Measurements from ENCODE around the gene HPD.

HPD gene

DNA sequence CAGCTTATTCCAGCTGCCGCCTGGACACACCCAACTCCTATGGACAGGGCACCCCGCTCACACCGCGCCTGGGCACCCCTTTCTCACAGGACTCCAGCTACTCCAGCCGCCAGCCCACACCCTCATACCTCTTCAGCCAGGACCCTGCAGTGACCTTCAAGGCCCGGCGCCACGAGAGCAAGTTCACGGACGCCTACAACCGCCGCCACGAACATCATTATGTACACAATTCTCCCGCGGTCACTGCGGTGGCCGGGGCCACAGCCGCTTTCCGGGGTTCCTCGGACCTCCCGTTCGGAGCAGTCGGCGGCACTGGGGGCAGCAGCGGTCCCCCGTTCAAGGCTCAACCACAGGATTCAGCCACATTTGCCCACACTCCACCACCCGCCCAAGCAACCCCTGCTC lies 48.9 kb downstream of the HPD start:
- no peak for DNase-seq

DNA sequence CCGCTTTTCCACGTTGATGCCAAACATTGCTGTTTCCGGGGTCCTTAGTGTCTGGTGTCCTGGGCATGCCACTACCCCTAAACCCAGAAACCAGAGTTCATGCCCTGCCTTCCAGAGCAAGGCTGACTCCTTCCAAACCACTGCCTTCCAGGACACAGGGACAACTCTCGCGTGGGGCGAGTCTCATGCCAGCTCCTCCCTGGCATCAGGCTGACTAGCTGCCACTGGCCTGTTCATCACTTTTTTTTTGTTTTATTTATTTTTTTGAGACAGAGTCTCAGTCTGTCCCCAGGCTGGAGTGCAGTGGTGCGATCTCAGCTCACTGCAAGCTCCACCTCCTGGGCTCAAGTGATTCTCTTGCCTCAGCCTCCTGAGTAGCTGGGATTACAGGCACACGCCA lies 50.0 kb downstream of the HPD start:
- DNase-seq: no peak

DNA sequence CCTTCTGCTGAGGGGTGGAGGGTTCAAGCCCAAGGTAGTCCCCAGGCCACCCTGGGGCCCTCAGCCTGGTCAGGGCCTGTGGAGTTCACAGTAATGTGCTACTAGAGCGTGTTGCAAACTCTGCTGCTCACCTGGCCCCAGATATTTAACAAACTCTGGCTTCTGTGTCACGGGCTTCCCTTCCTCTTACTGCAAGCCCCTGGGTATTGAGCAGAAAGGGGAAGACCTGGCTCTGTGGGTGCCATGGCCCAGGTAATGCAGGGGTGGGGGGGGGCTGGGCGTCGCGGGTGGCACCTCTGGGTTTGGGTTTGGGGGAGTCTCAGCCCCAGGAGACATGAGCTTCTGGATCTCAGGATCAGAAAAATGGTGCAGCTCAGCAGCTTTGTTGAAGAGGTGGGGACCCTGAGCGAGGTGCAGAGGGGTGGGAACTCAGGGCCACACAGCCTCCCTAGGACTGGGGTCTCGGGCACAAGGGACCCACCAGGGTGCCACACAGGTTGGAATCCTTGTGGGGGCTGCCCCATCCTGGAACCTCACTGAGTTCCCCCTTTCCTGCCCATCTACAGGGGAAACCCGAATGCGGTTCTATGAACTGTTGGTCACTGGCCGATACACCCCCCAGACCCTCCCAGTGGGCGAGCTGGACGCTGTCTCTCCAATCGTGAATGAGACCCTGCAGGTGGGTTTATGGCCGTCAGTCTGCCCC lies 50.9 kb downstream of the HPD start:
- DNase-seq: no peak

DNA sequence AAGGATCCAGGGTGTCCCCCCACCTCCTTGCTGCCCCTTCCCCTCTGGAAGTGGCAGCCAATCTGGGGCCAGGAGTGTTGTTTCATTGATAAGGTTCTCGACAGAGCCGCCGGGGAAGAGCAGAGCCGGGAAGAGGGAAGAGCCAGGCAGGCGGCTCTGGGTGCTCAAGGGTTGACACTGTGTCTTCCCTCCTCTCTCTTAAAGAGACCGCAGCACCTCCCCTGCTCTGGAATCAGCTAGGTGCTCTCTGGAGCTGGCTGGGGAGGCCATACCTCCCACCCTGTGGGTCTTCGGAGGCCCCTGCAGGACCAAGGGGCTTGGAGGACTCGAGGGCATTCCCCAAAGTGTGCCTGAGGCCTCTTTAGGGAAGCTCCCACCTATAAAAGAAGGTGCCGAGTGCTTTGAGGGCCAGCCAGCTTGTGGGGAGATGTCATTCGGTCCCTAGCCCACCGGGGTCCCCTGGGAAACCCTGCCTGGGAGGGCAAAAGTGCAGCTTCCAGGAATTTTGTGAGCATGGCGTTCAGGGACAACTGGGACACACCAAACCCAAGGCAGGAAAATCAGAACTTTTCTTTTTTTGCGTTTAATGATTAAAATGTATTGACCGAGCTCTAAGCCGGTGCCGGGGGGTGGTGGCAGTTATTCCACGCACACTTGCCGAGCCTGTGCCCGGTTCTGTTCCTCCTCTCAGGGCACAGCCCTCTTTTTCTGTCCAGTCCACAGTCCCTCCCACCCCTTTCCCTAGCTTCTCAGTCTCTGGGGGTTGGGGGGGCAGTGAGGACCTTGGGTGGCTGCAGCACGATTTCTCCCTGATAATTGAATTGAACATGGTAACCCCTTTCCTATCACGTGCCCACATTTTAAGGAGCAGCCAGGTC lies 51.9 kb downstream of the HPD start:
- no peak for DNase-seq

DNA sequence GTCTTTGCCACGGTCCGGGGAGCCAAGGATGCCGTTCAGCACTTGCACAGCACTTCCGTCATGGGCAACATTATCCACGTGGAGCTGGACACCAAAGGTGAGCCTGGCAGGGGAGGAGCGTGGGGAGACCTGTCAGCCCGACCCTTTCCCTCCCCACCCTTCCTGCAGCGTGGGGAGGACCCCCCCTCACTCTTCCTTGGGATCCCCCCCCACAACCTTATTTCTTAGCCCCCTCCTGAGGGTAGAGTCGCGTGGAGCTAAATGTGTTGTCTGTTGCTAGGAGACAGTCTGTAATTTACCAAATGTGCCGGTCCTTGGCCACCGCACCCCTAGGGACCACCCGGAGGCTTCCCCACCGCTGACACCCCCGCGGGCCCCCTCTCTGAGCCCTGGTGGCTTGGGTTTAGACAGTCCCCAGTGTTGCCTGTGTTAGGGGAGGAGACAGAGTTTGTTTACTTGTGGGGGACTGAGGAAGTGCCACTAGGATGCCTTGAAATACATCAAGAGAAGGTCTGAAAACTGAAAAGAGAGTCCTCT lies 52.6 kb downstream of the HPD start:
- no peak for DNase-seq

DNA sequence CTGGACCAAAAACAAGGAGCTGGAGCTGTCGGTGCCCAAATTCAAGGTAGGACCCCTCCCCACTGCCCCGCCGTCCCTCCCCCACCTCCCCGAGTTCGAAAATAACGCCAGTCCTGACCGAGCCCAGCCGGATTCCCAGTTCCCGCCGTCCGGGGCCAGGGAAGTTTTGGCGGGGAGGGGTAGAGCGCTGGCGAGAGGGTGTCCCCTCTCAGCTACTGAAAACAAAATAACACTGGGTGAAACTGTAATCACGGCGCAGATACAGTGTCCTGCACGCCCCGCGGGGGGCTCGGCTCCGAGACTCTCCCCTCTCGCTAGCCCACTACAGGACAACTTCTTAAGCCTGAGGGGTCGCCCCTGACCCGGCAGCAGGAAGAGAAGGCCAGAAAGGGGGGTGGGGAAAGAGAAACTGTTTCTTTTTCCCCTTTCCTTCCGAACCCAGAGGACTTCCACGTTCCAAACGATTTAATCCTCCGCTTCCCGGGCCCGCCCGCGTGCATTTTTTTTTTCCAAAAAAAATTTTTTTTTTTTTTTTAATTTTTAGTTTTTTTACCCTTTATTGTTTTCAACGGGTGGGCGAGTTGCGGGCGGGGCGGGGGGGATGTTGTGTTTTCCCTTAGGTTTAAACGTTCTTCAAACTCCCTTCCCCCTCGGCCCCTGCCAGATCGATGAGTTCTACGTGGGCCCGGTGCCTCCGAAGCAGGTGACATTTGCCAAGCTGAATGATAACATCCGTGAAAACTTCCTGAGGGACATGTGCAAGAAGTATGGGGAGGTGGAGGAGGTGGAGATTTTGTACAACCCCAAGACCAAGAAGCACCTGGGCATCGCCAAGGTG lies 53.3 kb downstream of the HPD start:
- DNase-seq: no peak

DNA sequence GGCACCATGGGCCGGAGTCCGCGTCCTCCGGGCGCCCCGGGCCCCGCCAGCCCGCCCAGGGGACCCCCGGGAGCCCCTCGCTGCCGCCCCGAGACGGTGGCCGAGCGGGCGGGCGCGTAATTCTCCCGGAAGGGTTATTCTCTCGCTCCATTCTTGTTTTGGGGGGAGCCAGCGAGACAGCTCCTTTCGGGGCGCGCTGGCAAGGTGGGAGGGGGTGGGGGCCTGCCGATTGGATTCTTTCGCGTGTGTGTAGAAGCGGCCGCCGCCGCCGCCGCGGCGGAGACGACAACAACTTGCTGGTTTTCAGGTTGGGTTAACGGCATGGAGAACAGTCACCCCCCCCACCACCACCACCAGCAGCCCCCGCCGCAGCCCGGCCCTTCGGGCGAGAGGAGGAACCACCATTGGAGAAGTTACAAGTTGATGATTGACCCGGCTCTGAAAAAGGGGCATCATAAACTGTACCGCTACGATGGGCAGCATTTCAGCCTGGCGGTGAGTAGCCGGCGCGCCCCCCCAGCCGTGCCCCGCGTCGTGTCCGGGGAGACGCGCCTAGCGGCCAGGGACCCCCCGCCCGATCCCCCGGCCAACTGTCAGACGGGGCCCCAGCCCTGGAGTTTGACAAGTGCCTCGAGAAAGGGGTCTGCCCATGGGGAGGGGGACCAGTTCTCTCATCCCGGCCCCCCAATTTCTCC lies 54.1 kb downstream of the HPD start:
- peak; percentile 24 for DNase-seq

DNA sequence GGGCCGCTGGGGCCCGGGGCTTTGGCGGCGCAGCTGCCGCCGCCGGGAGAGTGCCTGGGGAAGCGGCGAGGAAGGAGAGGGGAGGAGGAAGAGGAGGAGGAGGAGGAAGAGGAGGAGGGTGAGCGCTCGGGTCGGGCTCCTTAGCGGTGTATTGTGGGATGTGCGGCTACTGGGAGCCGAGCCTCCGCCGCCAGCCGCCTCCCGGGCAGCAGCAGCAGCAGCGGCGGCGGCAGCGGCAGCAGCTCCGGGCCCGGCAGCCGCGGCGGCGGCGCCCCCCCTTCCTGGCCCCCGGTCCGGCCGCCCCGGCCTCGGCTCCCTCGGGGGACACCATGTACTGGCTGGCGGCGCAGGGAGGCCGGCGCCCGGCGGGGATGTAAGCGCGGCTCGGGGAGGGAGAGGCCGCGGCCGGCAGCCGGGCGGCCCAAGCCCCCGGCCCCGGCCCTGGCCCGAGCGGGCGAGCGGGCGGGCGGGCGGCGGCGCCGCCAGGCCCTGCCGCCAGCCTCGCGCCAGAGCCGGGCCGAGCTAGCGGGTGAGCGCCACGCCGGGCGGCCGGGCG lies 54.7 kb downstream of the HPD start, which contains the start of gene SETD1B:
SETD1B (plus strand) TSS at position 149 of the 556 bp plus-strand sequence. CDS start 729 bp downstream, outside the sequence.
- no peak for DNase-seq

DNA sequence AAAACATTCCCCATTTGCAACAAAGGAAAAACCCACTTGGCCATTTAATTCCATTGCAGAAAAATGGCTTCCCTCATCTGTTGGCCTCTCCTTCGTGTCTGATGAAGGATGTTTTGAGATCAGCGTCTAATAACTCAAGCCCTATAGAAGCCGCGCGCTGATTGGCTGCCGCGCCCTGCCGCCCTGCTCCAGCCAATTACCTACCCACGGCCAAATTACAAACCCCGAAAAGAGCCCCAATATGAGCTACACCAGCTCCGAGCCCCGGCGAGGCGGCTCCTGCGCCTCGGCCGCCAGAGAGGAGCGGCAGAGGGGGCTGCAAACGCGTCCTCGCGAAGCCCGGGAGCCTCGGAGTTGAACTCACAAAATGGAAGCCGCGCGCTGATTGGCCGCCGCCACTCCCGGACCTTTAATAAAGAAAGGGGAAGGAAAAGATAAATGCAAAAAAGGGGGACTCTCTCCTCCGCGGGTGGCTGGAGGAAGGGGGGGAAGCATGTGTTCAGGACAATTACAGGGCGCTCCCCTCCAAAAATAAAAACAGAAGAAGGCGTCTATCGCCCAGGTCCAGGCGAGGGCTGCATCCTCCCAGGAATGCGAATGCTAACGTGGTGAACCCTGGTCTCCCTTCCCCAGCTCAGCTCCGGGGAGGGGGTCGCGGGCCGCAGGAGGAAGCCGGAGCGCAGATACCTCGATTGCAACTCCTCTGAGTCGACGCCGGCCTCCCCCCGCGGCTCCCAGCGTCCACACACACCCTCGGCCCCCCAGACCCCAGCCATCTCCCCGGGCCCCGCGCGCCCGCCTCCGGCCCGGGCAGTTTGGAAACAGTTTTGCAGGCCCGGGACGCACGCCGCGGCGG lies 55.6 kb downstream of the HPD start:
- DNase-seq: peak; percentile 99

DNA sequence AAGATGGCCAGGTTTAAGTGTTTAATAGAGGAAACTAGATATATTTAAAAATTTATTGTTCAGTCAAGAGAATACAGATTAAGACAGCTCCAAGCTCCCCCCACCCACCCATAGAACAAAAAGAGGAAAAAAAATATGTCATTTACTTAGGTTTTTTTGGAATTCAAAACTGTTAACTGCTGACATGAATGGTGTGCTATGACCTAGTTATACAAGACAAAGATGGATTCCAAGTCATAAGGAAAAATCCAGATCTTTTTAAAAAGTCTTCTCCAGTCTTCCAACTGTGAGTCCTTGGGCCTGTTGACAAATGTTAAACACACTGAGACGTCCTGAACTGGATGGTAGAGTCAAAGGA lies 56.2 kb downstream of the HPD start:
- no peak for DNase-seq

DNA sequence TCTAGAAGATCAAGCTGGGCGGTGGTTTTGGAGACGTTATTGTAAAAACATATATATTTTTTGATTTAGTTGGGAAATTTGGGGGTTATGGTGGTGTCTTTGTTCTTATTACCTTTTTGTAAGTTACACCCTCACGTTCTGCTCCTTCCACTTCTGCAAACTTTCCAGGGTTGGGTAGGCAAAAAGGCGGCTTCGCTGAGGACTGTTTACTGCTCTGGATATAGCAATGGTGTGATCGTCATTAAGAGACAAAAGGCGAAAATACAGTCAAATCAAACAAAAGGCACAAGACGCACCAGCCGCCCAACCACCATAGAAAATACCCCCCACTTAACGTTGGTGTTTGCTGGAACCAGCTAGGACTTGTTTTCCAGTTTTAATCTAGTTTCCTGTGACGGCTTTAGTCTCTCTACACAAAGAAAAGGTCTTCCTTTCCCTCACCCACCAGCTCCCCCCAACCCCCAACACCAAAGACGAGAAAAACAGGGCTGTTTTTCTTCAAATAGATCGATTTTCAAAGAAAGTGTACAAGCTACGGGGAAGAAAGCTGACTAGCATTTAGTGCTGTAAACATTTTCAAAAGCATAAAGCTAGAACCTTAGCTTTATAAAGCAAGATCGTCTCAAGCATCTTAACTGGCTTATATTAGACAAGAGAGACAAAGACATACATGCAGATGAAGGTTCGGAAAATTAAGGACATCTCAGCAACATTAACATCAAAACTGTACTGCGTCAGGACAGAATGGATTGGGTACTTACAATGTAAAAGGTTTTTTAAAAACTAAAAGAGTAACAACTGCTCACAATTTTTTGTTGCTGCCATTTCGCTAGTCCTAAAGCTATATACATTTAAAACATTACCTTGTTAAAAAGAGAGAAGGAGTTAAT lies 56.8 kb downstream of the HPD start:
- peak; percentile 49 for DNase-seq

DNA sequence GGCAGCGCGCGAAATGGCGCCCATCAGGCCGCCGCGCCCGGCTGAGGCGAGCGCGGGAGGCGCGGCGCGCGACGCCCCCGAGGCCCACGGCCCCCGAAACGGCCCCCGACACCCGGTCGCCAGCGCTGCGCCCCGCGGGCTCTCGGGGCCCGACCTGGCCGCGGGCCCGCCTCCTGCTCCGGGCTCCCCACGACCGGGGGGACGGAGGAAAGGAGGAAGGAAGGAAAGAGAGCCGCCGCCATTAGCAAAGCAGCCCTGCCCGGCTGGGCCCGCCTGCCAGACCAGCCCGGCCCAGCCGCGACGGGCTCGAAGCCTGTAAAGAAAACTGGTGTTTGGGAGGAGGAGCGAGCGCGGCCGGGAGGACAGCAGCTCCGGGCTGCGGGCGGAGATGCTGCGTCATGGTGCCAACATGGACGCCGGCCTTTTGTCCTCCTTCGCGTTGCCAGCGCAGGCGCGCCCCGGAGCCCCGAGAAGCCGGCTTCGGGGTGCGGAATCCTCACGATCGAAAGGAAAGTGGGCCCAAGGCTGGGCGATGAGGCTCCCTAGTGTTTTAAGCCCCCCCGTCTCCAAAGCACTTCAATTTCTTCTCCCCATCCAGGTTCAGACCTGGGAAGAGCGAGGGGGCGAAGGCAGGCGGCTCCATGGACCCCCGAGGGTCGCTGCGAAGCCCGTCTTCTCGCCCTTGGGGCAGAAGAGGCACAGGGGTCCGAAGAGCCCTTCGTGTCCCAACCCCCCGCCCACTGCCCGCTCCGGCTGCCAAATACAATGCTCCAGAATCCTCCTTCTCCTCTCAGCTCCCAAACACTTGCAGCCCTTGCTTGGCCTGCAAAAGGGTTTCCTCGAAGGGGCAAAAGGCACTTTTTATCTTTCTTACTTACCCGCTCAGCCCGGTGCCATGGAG lies 57.7 kb downstream of the HPD start:
- DNase-seq: no peak

DNA sequence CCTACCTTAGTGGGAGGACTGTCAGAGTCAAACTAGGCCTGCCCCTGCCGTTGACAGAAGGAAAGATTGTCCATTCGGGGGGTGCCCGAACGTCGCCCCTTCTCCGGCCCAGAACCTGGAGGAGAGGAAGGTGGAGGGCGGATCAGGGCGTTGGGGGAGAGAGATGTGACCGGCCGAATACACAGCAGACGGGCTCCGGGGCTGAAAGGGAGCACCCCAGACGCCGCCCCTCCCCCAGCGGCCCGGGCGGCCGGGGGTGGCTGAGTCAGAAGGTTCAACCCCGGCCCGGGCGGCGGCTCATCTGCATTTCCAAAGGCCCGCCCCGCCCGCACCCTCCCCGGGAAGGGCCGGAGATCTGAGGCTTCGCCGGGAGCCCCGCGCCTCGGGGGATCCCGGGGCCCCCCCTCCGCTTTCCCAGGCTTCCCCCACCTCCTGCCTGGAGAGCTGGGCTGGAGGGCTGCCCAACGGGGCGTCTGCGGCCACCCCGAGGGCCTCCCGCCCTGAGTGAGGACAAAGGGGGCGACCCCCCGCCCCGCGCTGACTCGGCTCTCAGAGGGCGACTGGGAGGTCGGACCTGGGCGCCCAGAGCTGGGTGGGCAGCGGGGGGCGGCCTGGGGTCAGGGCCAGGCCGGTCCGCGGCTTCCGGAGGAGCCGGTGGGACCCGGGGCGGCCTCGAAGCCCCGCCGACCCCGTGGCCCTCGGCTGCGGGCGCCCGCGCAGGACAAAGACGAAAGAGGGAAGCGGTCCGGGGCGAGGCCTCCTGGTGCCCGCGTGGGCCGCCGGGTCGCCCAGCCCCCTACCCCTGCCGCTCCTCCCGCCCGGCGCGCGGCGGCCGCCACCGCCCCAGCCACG lies 58.6 kb downstream of the HPD start:
- DNase-seq: peak; percentile 26

DNA sequence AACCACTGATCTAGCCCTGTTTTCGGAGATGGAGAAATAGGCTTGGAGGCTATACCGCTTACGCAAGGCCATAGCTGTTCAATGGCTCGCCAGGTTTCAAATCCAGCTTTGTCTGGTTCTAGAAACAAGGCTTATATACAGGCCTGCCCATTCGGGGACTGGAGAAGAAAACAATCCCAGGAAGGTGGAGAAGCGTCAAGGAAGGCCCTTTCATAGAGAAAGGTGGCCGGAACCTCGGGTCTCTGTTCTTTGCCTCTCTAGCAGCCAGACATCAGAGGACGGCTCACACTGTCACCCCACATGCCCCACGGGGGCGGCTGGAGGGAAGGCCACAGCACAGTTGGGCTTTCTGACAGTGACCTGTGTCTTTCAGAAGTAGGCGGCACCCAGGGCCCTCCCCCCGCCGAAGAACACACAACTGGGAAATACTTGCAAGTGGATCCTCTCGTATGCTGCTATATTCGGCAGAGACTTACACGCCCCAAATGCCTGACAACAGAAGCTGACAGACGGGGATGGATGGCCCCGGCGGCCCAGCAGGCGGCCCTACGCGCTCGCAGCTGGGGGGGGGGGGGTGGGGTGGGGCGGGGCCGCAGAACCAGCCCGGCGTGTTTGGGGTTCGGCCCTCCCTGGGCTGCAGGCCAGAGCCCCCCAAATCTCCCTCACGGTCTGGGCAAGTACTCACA lies 59.4 kb downstream of the HPD start:
- DNase-seq: no peak

DNA sequence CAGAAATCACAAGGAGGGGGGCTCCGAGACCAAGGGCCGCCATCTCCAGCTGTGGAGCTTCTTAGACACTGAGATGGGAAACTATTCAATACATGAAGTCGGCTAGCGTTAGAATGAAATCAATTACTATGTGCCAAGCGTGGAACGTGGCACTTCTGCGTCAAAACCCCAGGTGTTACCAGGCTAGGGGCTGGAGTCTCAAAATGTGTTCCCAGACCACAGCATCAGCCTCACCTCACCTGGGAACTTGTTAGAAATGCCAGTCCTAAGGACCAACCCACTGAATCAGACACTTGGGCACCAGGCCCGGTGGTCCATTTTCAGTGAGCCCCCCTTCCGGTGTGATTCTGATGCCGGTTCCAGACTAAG lies 59.9 kb downstream of the HPD start:
- DNase-seq: no peak

DNA sequence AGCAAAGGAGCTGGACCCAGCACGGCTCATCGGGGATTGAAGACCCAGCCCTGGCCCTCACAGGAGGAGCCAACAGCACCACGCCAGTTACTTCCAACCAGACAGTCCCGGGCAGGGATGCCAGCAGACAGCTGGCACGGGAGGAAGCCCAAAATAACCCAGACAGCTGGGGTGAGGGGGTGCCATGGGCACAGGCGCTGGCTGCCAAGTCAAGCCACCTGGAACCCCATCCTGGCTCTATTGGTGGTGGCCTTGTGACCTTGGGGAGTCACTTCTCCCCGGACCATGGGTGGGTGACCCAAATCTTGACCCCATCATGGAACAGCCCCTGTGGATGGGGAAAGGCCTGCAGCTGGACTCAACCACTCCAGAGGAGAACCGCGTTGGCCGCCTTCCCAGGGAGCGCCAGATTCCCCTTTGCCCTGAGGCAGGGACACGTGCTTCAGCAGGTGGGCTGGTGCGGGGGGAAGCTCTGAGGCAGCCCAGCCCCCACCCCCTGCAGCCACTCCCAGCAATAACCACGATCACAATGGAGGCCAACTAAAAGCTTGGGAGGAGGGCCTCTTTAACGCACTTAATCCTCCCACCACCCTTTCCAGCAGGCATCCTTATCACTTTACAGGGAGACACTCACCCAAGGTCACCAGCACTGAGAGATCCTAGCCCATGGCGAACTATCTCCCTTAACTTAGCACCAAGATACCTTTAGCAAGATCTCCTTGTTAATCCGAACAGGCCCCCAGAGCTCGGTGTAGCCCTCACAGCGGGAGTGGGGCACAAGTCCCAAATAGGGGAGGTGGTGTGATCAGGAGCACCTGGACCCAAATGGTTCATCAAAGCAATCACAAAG lies 60.5 kb downstream of the HPD start:
- DNase-seq: no peak

Data from KG1 (cell line).